GM18517 (cell line): ENCODE results near the gene ATAD3B.
"Not testable (repeated sequence)": the region's sequence is repeated elsewhere in the genome, so short reads cannot be mapped to it uniquely, and the experiment has no call there.

Experiments used
- ATAC-seq: cut with Tn5 transposase; IDR thresholded peaks from one replicate; pipeline ENCODE4 v1.9.1; 2021; ENCODE audit warnings: mild to moderate bottlenecking, moderate library complexity; ENCODE audit not compliant: unreplicated experiment

ATAD3B gene, protein sequence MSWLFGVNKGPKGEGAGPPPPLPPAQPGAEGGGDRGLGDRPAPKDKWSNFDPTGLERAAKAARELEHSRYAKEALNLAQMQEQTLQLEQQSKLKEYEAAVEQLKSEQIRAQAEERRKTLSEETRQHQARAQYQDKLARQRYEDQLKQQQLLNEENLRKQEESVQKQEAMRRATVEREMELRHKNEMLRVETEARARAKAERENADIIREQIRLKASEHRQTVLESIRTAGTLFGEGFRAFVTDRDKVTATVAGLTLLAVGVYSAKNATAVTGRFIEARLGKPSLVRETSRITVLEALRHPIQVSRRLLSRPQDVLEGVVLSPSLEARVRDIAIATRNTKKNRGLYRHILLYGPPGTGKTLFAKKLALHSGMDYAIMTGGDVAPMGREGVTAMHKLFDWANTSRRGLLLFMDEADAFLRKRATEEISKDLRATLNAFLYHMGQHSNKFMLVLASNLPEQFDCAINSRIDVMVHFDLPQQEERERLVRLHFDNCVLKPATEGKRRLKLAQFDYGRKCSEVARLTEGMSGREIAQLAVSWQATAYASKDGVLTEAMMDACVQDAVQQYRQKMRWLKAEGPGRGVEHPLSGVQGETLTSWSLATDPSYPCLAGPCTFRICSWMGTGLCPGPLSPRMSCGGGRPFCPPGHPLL

DNA sequence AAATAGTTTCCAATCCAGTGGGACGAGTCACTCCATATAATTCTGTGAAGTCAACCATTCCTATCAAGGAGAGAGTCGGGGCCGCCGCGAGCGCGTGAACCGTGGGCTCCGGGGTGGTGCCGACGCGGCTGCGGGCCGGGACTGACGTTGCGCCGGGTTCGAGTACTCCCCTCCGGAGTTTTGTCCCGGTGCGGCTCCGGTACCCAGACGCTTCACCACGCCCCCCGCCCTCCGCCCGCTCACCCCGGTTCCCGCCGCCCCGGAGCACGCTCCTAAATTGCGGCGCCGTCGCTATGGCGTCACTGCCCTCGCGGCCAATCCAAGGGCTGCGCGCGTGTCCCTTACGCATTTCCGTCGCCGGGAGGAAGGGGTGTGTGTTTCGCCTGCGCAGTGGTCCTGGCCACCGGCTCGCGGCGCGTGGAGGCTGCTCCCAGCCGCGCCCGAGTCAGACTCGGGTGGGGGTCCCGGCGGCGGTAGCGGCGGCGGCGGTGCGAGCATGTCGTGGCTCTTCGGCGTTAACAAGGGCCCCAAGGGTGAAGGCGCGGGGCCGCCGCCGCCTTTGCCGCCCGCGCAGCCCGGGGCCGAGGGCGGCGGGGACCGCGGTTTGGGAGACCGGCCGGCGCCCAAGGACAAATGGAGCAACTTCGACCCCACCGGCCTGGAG lies at the start of gene ATAD3B:
TSS of gene ATAD3B (plus strand) at position 377 of the 664 bp plus-strand sequence. CDS start at position 497, 120 bp downstream.
- ATAC-seq, result peak; percentile 82

DNA sequence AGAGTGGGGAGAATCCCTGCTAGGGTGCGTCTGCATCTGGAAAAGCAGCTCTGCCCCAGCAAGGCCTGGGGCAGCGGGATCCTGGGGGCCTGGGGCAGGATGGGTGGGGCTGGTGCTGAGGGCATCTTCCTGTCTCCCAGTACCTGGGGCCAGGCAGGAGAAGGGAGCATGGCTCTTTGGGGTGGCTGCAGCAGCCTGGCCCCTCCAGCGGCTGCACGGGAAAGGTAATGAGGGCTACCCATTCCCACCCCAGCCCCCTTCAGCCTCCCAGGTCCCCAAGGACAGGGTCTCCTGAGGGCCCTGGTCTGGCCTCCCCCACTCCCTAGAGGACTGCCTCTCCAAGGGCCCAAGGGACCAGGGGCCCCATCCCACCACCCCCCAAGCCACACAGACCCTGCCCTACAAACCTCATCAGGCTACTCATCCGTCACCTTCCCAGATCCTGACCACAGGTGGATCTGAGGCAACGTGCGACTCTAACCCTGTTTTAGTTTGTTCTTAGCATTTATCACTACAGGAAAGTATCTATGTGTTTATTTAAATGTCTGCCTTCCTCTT lies 49.6 kb upstream of the ATAD3B start:
- no peak for ATAC-seq

DNA sequence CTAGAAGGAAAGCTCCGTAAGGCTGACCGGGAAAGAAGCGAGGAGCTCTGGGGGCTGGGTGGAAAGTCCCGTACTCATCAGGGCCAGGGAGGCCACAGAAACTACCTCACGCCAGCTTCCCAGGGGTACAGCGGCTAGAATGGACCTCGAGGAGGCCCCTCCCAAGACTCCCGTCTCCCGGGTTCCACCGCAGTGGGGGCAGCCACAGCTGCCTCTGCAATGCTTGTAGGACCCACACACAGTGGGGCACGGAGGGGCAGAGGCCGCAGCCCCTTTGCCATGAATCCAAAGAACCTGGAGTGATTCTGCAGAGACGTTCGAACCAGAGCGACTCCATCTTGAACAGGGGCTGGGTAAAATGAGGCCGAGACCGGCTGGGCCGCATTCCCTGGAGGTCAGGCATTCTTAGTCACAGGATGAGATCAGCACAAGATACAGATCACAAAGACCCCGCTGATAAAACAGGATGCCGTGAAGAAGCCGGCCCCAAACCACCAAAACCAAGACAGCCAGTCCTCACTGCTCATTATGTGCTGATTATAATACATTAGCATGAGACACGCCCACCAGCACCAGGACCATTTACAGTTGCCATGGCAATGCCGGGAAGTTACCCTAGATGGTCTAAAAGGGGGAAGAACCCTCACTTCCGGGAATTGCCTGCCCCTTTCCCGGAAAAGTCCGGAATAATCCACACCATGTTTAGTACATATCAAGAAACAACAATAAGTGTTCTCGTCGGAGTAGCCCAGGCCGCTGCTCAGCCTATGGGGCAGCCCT lies 48.9 kb upstream of the ATAD3B start:
- no peak for ATAC-seq

- ATAC-seq, result no peak
Measured at GRCh38 chr1:1423245-1423597, 48.3 kb upstream of the ATAD3B start.

DNA sequence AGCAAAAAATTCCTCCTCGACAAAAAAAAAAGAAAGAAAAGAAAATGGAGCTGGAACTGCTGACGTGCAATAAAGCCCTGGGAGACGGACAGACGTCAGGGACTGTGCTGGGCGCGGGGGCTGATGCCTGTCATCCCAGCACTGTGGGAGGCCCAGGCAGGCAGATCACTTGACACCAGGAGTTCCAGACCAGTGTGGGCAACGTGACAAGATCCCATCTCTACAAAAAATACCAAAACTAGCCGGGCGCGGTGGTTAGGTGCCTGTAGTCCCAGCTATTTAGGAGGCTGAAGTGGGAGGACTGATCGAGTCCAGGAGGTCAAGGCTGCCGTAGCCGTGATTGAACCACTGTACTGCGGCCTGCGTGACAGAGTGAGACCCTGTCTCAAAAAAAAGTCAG lies 46.9 kb upstream of the ATAD3B start:
- ATAC-seq, result no peak

GRCh38 chr1:1425426-1425752 lies 46.2 kb upstream of the ATAD3B start:
- ATAC-seq, result no peak

DNA sequence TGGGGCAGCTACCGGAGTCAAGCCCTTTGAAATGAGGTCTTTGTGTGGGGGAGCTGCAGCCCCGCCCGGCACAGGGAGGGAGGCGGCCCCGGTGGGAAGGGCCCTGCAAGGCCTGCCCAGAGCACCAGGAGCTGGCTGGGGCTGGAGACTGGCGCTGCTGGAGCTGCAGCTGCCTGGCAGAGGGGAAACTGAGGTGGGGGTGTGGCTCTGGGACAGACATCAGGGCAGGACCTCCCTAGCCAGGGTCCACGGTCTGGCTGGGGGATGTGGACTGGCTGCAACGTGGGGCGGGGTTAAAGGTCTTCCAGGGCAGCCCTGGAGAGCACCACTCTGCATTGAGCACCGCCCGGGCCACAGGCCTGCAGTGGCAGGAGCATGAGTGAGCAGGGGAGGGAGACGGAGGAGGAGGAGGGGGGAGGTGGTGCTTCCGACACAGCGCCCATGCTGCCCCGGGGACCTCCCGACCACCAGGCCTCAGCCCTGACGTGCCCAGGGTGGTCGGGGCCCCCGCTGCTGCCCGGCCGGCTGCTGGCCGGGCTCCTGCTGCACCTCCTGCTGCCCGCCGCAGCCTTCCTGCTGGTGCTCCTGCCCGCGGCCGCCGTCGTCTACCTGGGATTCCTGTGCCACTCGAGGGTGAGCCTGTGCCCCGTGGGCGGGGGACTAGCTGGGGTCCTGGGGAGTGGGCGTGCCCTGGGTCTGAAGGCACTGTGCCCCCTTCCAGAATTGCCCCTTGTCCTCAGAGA lies 45.6 kb upstream of the ATAD3B start:
- no peak for ATAC-seq

GRCh38 chr1:1426496-1427105 lies 45.0 kb upstream of the ATAD3B start:
- ATAC-seq, result no peak

- ATAC-seq, result no peak
Measured at GRCh38 chr1:1427106-1427819, 44.3 kb upstream of the ATAD3B start.

DNA sequence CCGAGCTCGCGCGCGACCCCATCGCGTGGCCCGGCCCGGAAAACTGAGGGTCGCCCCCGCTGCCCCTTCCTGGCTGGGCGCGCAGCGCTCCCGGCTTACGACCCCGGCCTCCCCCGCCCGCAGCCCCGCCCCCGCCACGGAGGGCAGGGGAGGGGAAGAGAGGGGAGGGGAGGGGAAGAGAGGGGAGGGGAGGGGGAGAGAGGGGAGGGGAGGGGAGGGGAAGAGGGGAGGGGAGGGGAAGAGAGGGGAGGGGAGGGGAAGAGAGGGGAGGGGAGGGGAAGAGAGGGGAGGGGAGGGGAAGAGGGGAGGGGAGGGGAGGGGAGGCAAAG lies 43.8 kb upstream of the ATAD3B start:
- no peak for ATAC-seq

DNA sequence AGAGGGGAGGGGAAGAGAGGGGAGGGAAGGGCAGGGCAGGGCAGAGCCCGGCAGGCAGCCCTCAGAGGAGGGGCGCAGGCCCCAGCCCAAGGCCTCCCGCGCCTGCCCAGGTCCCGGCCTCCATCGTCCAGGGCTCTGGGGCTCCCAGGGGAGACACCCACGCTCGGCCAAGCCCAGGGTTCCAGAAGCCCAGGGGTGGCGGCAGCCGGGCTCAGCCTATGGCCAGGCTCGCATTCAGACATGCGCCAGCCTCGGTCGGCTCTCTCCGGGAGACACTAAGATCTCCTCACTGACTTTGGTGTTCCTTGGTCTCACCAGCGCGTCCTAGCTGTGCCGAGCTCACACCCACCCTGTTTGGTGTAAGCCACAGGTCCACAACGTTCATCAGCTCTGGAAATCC lies 43.4 kb upstream of the ATAD3B start:
- no peak for ATAC-seq

GRCh38 chr1:1428967-1429366 lies 42.6 kb upstream of the ATAD3B start:
- ATAC-seq, result not testable (repeated sequence)

GRCh38 chr1:1429671-1430073 lies 41.9 kb upstream of the ATAD3B start:
- no peak for ATAC-seq

GRCh38 chr1:1430114-1430982 lies 41.2 kb upstream of the ATAD3B start:
- ATAC-seq, result no peak

- no peak for ATAC-seq
Measured at GRCh38 chr1:1430992-1431844, 40.3 kb upstream of the ATAD3B start.

GRCh38 chr1:1431845-1432273 lies 39.7 kb upstream of the ATAD3B start:
- ATAC-seq, result no peak

- no peak for ATAC-seq
Measured at GRCh38 chr1:1432274-1432950, 39.2 kb upstream of the ATAD3B start.
